Heart right ventricle (tissue), 16 donors: ENCODE data around the gene NFE2L1. TPM values are rescaled to one million over a fixed set of nuclear protein-coding genes. Genes with fewer than 3 reads are reported as not detected.

Experiments
- ATAC-seq, 8 donors: fragments of 200-7000 bp; cut with Tn5 transposase; one replicate each; pipeline ENCODE4 v1.9.1; 2020; ENCODE audit warnings: mild to moderate bottlenecking in 8 of 8, moderate library complexity in 8 of 8, moderate number of reproducible peaks in 1 of 8
- DNase-seq, 2 donors: peaks; one replicate each; pipeline ENCODE4 v3.0.0-alpha.2; 2020
- H3K27ac ChIP-seq, 10 donors: fragments of 200-600 bp; sonication (generic) in 2 of 10; one replicate each; pipeline versions ENCODE4 v1.5.0 to v1.8.0; 2020 to 2022; ENCODE audit warnings: mild to moderate bottlenecking in 3 of 10
- H3K27me3 ChIP-seq, 7 donors: fragments of 200-600 bp; one replicate each; pipeline ENCODE4 v1.8.0; 2021 to 2022; ENCODE audit warnings: mild to moderate bottlenecking in 2 of 7
- H3K36me3 ChIP-seq, 9 donors: fragments of 200-600 bp; sonication (generic) in 1 of 9; one replicate each; pipeline versions ENCODE4 v1.5.0 to v1.8.0; 2020 to 2022; ENCODE audit warnings: mild to moderate bottlenecking in 2 of 9
- H3K4me1 ChIP-seq, 9 donors: fragments of 200-600 bp; sonication (generic) in 1 of 9; one replicate each; pipeline versions ENCODE4 v1.5.0 to v1.8.0; 2020 to 2022; ENCODE audit warnings: mild to moderate bottlenecking in 4 of 9
- H3K4me3 ChIP-seq, 10 donors: fragments of 200-600 bp; sonication (generic) in 2 of 10; one replicate each; pipeline versions ENCODE4 v1.5.0 to v1.8.0; 2020 to 2022; ENCODE audit warnings: mild to moderate bottlenecking in 7 of 10, moderate library complexity in 2 of 10
- H3K9me3 ChIP-seq, 11 donors: fragments of 200-600 bp in 10 of 11; sonication (generic) in 2 of 11; one replicate each; pipeline versions ENCODE4 v1.5.0 to v1.8.0; 2013 to 2022; ENCODE audit warnings: mild to moderate bottlenecking in 2 of 11, control low read depth in 1 of 11, moderate library complexity in 1 of 11
- CTCF ChIP-seq, 9 donors: fragments of 200-600 bp; sonication (generic) in 2 of 9; IDR thresholded peaks; one replicate each; pipeline versions ENCODE4 v1.5.0 to v1.8.0; 2021 to 2022; ENCODE audit warnings: antibody characterized with exemption in 9 of 9, mild to moderate bottlenecking in 5 of 9, moderate library complexity in 1 of 9
- WGBS, 2 donors: extraction: QIAGEN DNeasy Blood & Tissue Kit; methylation state at CpG; one replicate each; pipeline ENCODE4 v1.1.7; 2013; ENCODE audit warnings: inconsistent platforms in 1 of 2; 5-methylcytosine and 5-hydroxymethylcytosine counted together
- intact Hi-C, 10 donors: fragments of 100-400 bp; cut with DNase I; formaldehyde crosslinking; loops; one replicate each; pipeline versions ENCODE4 v1.11.1 to v1.14.2; 2022
- polyA plus RNA-seq, 2 donors: library from polyadenylated mRNA; stranded (reverse); fragments of 200-250 nt; gene quantifications; one replicate each; pipeline ENCODE4 v1.2.3, GENCODE V29; 2013
- total RNA-seq, 10 donors: library from RNA; stranded (reverse); fragmentation: NEBNext Ultra II Directional in 3 of 10; extraction: Animal tissue kit (Norgen Biotek cat#: 25700) in 3 of 10; gene quantifications; one replicate each; pipeline versions ENCODE4 v1.2.1 to v1.2.4, GENCODE V29; 2021 to 2023
- donor health status: Arrhythmogenic right ventricular cardiomyopathy.
- donor health status: ischemic (EF 13 %, LVEDD 7.1; RV severe dilation, severe dysfunction).
- donor health status: healthy with polysubstance abuse.
- donor health status: DM: no; HTN: yes; CAD: no.
- donor health status: DM: no; HTN: no; CAD: no.
- donor health status: ischemic (EF 25% LVEDD 6.9; RV normal size, moderate dysfunction).
- donor health status: ischemic (EF 25% LVEDD 5.7; RV mildly dilated, moderate dysfunction).
- donor health status: healthy.
- donor health status: DM: yes; HTN: yes; CAD: no.
- donor health status: Ischemic cardiomyopathy.
- donor health status: ischemic (EF 35%, LVEDD 5.7; RV mildly dilated, moderate dysfunction).
- donor health status: nonischemic (EF 11% LVEDD 7.7; RV severe dilation, severe dysfunction).
- donor health status: DM: yes; HTN: yes; CAD: no.
- donor health status: PGD.
- donor health status: ischemic (EF 29% LVEDD 5.4; RV normal size, mild dysfunction).
- donor health status: nonischemic (EF 23%, LVEDD 6.1; RV moderate dilation, normal function).

NFE2L1 gene
- total and polyA plus RNA-seq, 12 donors: 108 to 1,033 (median 669) TPM

- peaks cover 0 to 46% (median 15%) of the 10 kb centered on the region in 9 donors for H3K4me1 ChIP-seq
- peaks cover 0 to 41% (median 28%) of the 10 kb centered on the region in 7 donors for H3K27me3 ChIP-seq
- 87 to 91% methylated on average over 12 of the region's 12 CpGs for WGBS, 2 donors
- H3K27ac ChIP-seq: no peak overlapping the region
- no peak for TF ChIP-seq CTCF (IDR thresholded peaks at IDR 0.05)
- no peak overlapping the region for H3K4me3 ChIP-seq
- no peaks in the 10 kb centered on the region for H3K36me3 ChIP-seq
- intact Hi-C loops: no loop called here
- ATAC-seq (no peak), DNase-seq (no peak)
- H3K9me3 ChIP-seq: no peaks in the 10 kb centered on the region
These were observed 41.0 kb upstream of the NFE2L1 start for GRCh38 chr17:48006936-48007709.

GRCh38 chr17:48010193-48010592 lies 38.0 kb upstream of the NFE2L1 start:
- DNase-seq (no peak), ATAC-seq (no peak)
- WGBS, 2 donors: 89 to 93% methylated on average over 3 of the region's 3 CpGs
- Histone ChIP-seq H3K27ac (no peak overlapping the region), H3K4me3 (no peak overlapping the region), H3K4me1 (peaks cover 0 to 20% (median 10%) of the 10 kb centered on the region in 9 donors), H3K36me3 (no peaks in the 10 kb centered on the region), H3K27me3 (peaks cover 0 to 61% (median 57%) of the 10 kb centered on the region in 7 donors), H3K9me3 (no peaks in the 10 kb centered on the region)
- intact Hi-C loops: loop anchor here in 3 of 10 donors (2.0 to 10.0 kb wide), 3 partner anchors 31 to 165 kb away; partner anchors contain the start of genes PRR15L (in 1 of the 3) and SCRN2 (in 1 of the 3)
- TF ChIP-seq CTCF (IDR thresholded peaks at IDR 0.05): no peak

- intact Hi-C loops: loop anchor here in 3 of 10 donors (2.0 to 10.0 kb wide), 3 partner anchors 33 to 167 kb away; partner anchors contain the start of genes PRR15L (in 1 of the 3) and SCRN2 (in 1 of the 3)
- Histone ChIP-seq H3K4me1 (peaks cover 0 to 13% (median 10%) of the 10 kb centered on the region in 9 donors), H3K27ac (no peak overlapping the region), H3K4me3 (peak overlapping the region in 9 of 10 donors; percentile 23 to 52 (median 42)), H3K27me3 (peaks cover 0 to 66% (median 59%) of the 10 kb centered on the region in 7 donors), H3K36me3 (no peaks in the 10 kb centered on the region), H3K9me3 (no peaks in the 10 kb centered on the region)
- WGBS, 2 donors: 4 to 10% methylated on average over 23 of the region's 23 CpGs
- DNase-seq: no peak
- ATAC-seq: peak in 5 of 8 donors; percentile 25 to 62 (median 44)
- TF ChIP-seq CTCF (IDR thresholded peaks at IDR 0.05): peak in 5 of 9 donors; percentile 4 to 52 (median 33)
These were observed 36.6 kb upstream of the NFE2L1 start for GRCh38 chr17:48011405-48012150.

GRCh38 chr17:48012151-48012520 lies 36.0 kb upstream of the NFE2L1 start:
- WGBS, 2 donors: 0 to 1% methylated on average over 34 of the region's 34 CpGs
- H3K9me3 ChIP-seq: no peaks in the 10 kb centered on the region
- H3K4me1 ChIP-seq: peaks cover 0 to 14% (median 10%) of the 10 kb centered on the region in 9 donors
- peak overlapping the region in 9 of 10 donors; percentile 23 to 52 (median 42) for H3K4me3 ChIP-seq
- TF ChIP-seq CTCF (IDR thresholded peaks at IDR 0.05): no peak
- intact Hi-C loops: loop anchor here in 2 of 10 donors (10.0 kb wide), 2 partner anchors 57 to 167 kb away; partner anchors contain the start of genes PRR15L (in 1 of the 2) and SCRN2 (in 1 of the 2)
- ATAC-seq (peak in 6 of 8 donors; percentile 48 to 72 (median 54)), DNase-seq (peak in 1 of 2 donors; percentile 52)
- H3K36me3 ChIP-seq: no peaks in the 10 kb centered on the region
- H3K27me3 ChIP-seq: peaks cover 0 to 66% (median 59%) of the 10 kb centered on the region in 7 donors
- no peak overlapping the region for H3K27ac ChIP-seq
